A549 (cell line): ENCODE data around the gene TOMM6.

ENCODE experiments used
- CBX8 ChIP-seq: fragments of 200-600 bp; sonication (generic); IDR thresholded peaks from 2 replicates; pipeline ENCODE4 v1.6.1; 2016
- ESRRA ChIP-seq: fragments of 150-350 bp; IDR thresholded peaks from 2 replicates; pipeline ENCODE4 v1.6.1; 2014; ENCODE audit warnings: mild to moderate bottlenecking, low read length, borderline replicate concordance
- JUN ChIP-seq, 2 experiments: fragments of >200 bp; sonication (Bioruptor Twin); formaldehyde crosslinking; IDR thresholded peaks; 2 replicates in 1 of 2; 3 replicates in 1 of 2; pipeline ENCODE4 v1.6.1; 2016 to 2017
- NR3C1 ChIP-seq: fragments of >200 bp; sonication (Bioruptor Twin); formaldehyde crosslinking; IDR thresholded peaks from 3 replicates; pipeline ENCODE4 v1.6.1; 2017
- POLR2A ChIP-seq: IDR thresholded peaks from 2 replicates; pipeline ENCODE4 v1.6.1; 2012; ENCODE audit warnings: mild to moderate bottlenecking, low read length
- RAD21 ChIP-seq, 2 experiments: fragments of >200 bp in 1 of 2; sonication (Bioruptor Twin) in 1 of 2; formaldehyde crosslinking in 1 of 2; IDR thresholded peaks in 1 of 2; conservative IDR thresholded peaks in 1 of 2; 2 replicates in 1 of 2; 3 replicates in 1 of 2; pipeline ENCODE4 v1.6.1; 2012 to 2018; ENCODE audit warnings: inconsistent platforms in 1 of 2
- SMC3 ChIP-seq: fragments of >200 bp; sonication (Bioruptor Twin); formaldehyde crosslinking; IDR thresholded peaks from 3 replicates; pipeline ENCODE4 v1.6.1; 2018; ENCODE audit warnings: inconsistent platforms
- SREBF2 ChIP-seq: fragments of 450-650 bp; IDR thresholded peaks from 2 replicates; pipeline ENCODE4 v1.6.1; 2014; ENCODE audit warnings: mild to moderate bottlenecking, moderate library complexity
- ZSCAN20 ChIP-seq: fragments of 250-450 bp; sonication (Bioruptor Pico); IDR thresholded peaks from 2 replicates; pipeline ENCODE4 v1.8.0; 2022; ENCODE audit warnings: mild to moderate bottlenecking, moderate library complexity
- TF ChIP-seq, protein P1 (sequence below): fragments of >200 bp; sonication (Bioruptor Twin); formaldehyde crosslinking; IDR thresholded peaks from 3 replicates; pipeline ENCODE4 v1.5.1; 2016
- TF ChIP-seq, protein P2 (sequence below): fragments of 450-650 bp; IDR thresholded peaks from 2 replicates; pipeline ENCODE4 v1.6.1; 2014; ENCODE audit warnings: antibody characterized with exemption
- TF ChIP-seq, protein P3 (sequence below): IDR thresholded peaks from 2 replicates; pipeline ENCODE4 v1.6.1; 2012
- TF ChIP-seq, protein P4 (sequence below): fragments of 200-600 bp; sonication (generic); IDR thresholded peaks from 2 replicates; pipeline ENCODE4 v1.6.1; 2016; ENCODE audit warnings: antibody characterized with exemption, mild to moderate bottlenecking, moderate library complexity

DNA sequence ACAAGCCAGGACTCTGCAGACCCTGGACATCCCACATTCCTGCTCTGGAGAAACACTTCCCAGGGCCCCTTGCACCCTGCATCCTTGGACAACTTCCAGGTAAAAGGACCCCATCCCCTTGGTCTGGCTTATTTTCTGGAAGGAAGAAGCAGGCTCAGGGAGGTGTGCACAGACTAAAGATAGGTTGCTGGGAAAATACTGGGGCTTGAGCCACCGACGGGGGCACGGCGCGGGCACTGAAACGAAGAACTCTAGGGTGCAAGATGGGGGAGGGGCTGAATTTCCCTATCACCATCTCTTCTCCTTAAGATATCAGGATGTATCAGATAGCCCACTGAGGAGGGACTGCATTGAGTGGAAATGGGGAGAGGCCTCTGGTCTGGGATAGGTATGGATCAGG, 8.6 kb upstream of the TOMM6 start:
- TF ChIP-seq JUN (IDR thresholded peaks at IDR 0.05) (no peak), ESRRA (no peak), CBX8 (no peak), POLR2A (no peak), SMC3 (no peak), NR3C1 (no peak), RAD21 (conservative IDR thresholded peaks at IDR 0.05 in 1 of 2, IDR thresholded peaks at IDR 0.05 in 1 of 2) (no peak), ZSCAN20 (no peak), SREBF2 (no peak)
- TF ChIP-seq, protein P1, sequence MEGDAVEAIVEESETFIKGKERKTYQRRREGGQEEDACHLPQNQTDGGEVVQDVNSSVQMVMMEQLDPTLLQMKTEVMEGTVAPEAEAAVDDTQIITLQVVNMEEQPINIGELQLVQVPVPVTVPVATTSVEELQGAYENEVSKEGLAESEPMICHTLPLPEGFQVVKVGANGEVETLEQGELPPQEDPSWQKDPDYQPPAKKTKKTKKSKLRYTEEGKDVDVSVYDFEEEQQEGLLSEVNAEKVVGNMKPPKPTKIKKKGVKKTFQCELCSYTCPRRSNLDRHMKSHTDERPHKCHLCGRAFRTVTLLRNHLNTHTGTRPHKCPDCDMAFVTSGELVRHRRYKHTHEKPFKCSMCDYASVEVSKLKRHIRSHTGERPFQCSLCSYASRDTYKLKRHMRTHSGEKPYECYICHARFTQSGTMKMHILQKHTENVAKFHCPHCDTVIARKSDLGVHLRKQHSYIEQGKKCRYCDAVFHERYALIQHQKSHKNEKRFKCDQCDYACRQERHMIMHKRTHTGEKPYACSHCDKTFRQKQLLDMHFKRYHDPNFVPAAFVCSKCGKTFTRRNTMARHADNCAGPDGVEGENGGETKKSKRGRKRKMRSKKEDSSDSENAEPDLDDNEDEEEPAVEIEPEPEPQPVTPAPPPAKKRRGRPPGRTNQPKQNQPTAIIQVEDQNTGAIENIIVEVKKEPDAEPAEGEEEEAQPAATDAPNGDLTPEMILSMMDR = no peak
- TF ChIP-seq, protein P2, sequence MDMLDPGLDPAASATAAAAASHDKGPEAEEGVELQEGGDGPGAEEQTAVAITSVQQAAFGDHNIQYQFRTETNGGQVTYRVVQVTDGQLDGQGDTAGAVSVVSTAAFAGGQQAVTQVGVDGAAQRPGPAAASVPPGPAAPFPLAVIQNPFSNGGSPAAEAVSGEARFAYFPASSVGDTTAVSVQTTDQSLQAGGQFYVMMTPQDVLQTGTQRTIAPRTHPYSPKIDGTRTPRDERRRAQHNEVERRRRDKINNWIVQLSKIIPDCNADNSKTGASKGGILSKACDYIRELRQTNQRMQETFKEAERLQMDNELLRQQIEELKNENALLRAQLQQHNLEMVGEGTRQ = no peak
- TF ChIP-seq, protein P3, sequence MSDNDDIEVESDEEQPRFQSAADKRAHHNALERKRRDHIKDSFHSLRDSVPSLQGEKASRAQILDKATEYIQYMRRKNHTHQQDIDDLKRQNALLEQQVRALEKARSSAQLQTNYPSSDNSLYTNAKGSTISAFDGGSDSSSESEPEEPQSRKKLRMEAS = no peak
- TF ChIP-seq, protein P4, sequence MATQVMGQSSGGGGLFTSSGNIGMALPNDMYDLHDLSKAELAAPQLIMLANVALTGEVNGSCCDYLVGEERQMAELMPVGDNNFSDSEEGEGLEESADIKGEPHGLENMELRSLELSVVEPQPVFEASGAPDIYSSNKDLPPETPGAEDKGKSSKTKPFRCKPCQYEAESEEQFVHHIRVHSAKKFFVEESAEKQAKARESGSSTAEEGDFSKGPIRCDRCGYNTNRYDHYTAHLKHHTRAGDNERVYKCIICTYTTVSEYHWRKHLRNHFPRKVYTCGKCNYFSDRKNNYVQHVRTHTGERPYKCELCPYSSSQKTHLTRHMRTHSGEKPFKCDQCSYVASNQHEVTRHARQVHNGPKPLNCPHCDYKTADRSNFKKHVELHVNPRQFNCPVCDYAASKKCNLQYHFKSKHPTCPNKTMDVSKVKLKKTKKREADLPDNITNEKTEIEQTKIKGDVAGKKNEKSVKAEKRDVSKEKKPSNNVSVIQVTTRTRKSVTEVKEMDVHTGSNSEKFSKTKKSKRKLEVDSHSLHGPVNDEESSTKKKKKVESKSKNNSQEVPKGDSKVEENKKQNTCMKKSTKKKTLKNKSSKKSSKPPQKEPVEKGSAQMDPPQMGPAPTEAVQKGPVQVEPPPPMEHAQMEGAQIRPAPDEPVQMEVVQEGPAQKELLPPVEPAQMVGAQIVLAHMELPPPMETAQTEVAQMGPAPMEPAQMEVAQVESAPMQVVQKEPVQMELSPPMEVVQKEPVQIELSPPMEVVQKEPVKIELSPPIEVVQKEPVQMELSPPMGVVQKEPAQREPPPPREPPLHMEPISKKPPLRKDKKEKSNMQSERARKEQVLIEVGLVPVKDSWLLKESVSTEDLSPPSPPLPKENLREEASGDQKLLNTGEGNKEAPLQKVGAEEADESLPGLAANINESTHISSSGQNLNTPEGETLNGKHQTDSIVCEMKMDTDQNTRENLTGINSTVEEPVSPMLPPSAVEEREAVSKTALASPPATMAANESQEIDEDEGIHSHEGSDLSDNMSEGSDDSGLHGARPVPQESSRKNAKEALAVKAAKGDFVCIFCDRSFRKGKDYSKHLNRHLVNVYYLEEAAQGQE = no peak
